8988T (cell line): ENCODE data around the gene GRIK3.
"Not testable (repeated sequence)": the region's sequence is repeated elsewhere in the genome, so short reads cannot be mapped to it uniquely, and the experiment has no call there.

Experiments used
- DNase-seq: peaks from one replicate; pipeline ENCODE4 v3.0.0; 2011

GRIK3 gene

DNA sequence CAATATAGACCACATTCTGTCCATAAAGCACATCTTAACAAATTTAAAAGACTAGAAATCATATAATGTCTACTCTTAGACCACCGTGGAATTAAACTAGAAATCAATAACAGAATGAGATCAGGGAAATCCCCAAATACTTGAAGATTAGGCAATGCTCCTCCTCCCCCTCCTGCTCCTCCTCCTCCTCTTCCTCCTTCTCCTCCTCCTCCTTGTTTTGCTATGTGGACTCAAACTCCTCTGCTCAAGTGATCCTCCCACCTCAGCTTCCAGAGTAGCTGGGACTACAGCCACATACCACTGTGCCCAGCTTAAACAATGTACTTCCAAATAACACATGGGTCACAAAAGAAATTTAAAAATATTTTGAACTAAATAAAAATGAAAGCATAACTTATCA is 134.2 kb downstream of the GRIK3 start:
- DNase-seq: no peak

DNA sequence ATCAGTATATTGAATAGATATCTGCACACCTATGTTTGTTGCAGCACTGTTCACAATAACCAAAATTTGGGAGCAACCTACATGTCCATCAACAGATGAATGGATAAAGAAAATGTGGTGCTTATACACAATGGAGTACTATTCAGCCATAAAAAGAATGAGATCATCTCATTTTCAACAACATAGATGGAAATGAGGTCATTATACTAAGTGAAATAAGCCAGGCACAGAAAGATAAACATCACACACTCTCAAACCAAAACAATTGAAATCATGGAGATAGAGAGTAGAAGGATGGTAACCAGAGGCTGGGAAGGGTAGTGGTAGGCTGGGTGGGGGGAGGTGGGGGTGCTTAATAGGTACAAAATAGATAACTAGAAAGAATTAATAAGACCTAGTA is 136.5 kb downstream of the GRIK3 start:
- DNase-seq: not testable (repeated sequence)

DNA sequence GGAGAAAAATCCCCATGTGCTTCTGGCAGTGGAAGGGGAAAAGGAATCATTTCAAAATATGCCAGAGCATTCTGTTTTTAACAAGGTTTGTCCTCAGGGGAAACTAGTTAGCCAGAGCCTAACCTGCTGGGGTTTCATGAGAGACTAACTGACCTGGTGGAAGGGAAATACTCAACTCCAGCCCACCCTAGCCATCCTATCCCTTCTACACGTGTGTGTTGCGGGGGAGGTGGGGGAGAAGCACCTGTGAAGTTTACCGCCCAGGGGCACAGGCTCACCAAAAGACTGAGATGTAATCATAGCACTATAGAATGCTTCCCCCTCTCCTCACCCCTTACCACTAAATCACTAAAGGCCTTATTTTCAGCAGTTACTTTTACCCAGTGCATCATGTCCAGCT is 139.5 kb downstream of the GRIK3 start:
- DNase-seq: no peak

DNA sequence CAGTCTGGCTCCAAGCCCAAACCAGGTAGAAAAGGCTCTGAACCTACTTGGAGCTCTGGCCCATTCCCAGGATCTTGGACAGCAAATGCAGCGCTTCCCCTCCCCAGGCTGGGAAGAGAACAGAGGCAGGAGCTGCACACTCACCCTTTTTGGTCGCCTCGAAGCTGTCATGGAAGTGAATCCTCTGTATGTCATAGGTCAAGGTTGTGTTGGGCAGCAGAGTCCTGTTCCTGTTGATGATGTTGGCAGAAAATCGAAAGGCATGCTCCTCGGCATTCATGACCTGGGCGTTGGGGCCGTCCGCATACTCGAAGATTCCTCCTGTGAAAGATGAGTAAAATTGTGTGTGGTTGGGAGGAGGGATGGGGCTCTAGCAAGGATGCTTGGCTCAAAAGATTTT is 143.5 kb downstream of the GRIK3 start:
- DNase-seq: no peak

DNA sequence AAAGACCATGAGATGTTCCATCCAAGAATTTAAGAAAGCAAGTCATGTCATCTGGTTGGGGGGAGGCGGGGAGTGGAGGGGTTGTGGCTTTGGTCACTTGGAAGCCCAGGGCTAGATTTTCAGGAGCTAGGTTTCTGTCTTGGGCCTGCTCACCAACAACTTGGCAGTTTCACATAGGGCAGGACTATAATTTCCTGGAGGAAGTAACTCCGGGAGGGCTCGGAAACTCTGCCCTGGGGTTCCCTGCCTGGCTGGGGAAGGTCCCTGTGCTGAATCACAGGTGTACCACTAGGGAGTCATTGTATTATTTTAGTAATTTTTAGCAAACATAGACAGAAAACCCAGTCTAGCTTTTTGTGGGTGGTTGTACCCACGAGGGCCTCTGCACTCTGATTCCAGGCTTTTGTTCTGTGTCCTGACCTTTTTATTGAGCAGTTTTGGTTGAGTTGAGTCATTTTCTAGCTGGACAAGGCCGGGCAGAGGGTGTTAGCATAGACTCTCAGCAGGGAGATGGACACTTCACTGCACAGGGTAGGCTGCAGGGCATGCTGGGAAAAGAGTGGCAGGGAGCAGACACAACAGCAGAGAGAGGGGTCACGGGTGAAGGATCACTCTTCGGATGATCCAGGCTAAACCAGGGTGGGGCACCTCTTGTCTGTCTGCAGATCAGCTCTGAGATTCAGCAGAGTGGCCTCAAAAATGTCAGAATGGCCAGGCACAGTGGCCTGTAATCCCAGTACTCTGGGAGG is 144.7 kb downstream of the GRIK3 start:
- DNase-seq: no peak

DNA sequence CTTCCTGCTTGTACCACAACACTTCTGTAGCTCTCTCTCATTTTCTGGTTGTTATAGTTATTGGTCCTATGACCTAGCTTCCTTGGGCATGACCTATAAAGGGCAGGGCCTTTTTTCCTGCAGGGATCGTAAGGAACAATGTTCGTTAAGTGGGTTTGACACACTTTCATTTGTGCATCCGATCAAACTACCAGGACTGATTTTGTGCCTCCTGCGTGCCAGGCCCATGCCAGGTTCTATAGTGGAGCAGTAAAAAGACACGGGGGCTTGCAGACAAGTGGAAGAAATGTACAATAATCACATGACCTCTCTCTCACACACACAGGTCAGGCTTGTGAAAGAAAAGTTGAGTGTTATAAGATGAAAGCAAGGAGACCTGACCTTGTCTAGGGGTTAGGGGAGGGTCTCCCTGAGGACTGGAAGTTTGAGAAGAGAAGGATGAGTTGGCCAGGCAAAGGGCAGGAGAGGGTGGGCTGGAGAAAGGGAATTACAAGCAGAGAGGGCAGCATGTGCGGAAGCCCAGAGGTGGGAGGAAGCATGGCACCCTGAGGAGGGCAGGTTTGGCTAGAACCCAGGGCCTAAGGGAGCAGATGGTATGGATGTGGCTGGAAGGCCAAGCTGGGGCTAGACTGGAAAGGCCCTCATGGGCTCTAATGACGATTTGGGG is 145.4 kb downstream of the GRIK3 start:
- no peak for DNase-seq

DNA sequence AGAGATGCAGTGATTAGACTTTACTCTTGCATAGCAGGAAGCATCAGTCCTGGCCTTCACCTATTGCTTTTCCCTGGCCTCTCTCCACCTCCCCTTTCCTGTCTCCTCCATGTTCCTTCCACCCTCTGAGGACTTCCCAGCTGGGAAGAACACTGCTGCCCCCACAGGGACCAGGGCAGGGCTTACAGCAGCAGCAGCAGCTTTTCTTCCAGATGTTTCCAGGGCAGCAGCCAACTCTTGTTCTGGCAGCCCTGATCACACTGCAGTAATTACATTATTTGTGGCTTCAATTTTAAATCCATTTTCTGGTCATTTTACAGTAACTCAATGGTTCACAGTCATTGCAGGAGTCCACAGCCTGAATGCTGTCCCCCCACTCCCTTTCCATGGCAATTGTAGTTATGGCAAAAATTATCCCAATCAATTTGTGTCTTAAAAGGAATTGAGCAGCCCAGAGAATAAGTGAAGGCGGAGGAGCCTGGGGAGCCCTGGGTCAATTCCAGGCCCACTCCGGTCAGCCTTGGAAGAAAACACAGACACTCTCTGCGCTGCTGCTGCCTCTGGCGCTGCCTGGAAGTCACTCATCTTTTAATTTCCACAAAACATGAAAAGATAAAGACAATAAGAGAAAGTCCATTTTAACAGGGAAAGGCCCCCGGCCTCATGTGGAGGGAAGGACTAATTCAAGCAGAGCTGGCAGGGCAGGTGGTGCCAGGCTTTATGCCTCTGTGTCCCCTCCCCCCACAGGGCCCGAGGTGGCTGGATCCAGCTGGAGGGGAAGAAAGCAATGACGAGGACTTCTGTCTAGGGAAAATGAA is 148.6 kb downstream of the GRIK3 start:
- no peak for DNase-seq

DNA sequence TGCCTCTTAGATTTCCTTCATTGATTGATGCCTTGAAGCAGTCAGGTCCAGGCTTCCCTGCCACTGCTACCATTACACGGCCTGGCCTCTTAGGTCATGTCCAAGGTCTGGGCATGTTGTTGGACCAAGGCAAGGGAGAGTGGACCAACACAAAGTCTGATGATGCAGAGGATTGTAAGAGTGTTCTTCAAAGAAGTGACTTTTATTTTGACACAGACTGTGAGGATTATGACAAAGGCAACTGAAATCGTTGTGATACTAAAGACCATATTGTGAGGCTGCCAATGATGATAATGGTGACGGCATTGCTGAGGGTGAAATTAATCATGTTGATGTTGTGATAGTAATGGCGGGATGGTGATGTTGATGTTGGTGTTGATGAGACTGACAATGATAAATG is 149.5 kb downstream of the GRIK3 start:
- DNase-seq: no peak

DNA sequence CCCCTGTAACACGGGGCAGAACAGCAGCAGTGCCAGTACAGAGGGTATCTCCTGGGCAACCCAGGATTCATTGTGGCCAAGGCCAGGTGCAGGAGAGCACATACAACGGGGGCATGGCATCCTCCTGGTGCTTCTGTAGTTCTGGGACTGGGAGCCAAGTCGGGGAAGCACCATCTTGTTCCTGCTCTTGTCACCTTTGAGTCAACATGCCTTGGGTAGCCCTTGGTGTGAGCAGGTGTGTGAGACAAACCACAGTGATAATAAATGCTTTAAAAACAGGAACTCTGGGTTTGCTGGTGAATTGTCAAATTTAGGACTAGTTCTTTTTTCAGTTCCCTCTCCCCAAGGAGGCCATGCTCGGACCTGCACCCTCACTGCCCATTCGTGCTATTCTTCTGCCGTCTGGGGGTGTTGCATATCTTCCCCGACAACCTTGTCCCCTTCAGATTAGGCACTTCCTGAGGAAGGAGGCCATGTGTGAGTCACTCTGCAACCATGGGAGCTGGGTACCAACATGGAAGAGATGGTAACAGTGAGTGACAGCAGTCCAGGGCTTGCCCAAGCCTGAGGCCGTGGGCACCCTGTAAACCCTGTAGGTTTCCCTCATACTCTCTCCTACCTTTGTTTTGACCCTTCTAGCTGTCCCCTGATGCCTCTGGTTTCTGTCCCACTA is 150.2 kb downstream of the GRIK3 start:
- DNase-seq: no peak

DNA sequence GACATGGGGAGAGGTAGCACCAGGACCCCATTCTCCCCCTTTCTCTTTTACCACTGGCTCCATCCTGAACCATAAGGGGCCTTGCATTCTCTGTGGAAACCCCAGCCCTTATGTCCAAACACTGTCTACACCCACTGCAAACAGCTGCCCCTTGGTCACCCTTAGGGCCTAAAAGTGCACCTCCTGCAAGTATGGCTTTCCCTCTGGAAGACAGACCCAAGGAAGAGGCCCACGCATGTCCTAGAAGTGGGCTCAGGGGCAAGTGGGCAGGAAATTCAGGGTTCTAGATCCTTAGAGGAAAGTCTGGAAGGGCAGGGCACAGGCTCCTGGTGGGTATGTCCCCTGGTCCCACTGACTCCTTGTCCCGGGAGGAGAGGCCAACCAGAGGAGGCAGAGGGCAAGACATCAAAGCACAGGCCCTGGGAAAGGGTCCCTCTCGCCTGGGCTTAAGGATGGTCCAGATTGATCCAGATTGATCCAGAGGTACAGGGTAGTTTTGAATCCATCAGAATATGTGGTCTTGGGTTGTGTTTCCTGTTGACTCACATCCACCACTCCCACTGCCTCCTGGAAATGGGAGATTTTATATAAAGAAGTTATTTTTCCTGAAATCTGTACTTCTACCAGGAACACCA is 150.9 kb downstream of the GRIK3 start:
- no peak for DNase-seq

DNA sequence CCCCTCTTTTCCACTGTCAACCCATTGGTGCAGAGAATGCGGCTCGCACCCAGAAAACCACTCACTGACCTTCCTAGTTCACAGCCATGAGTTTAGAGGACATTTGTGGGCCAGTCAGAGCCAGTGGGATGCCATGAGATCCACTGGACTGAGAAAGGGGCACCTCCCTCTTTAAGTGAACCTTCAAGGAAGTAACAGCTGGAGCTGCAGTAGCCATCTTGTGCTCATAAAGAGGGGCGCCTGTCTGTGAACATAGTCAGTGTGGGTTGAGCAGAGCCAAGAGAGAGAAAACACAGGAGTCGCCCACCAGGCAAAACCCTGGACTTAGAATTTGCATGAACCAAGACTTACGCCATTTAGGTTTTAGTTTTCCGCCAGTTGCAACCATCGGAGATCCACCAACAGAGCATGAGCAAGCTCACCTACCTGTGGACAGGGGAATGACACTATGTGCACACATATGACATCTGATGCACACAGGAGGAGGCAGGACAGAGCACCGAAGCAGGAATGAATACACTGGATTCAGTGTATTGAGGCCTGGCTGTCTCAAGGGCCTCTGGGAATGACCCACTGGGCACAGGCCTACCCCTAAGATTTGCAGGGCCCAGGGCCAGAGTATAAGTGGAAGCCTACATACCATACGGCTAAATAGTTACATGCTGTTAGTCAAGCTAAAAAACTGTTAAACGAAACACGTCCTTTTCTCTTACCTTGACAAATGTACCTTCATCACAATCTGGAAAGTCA is 151.6 kb downstream of the GRIK3 start:
- DNase-seq: no peak

DNA sequence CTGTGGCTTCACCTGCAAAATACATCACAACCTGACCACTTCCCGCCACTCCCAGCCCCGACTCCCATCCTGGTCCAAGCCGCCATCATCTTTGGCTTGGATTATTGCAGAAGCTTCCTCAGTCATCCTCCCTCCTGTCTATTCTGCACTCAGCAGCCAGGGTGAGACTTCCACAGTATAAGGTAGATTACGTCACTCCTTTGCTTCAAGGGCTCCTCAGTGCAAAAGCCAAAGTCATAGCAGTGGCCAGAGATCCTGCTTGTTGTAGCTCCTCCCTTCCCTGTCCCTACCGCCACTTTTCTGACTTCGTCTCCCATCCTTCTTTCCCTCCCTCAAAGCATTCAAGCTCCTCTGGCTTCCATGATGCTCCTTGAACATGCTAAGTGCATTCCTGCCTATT is 152.8 kb downstream of the GRIK3 start:
- DNase-seq: no peak

DNA sequence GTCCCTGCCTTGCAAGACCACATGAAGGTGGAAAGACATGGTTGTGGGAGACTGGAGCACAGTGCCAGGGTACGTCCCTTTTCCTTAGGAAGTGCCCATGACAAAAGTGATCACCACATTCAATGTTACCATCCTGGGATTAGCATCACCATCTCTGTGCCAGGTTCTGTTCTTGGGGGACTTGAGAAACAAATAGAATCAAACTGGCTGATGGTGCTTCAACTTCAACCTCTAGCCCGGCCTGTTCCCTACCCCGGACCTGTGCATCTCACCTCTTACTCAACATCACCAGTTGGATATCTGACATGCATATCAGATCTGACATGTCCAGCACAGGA is 153.3 kb downstream of the GRIK3 start:
- DNase-seq: no peak

DNA sequence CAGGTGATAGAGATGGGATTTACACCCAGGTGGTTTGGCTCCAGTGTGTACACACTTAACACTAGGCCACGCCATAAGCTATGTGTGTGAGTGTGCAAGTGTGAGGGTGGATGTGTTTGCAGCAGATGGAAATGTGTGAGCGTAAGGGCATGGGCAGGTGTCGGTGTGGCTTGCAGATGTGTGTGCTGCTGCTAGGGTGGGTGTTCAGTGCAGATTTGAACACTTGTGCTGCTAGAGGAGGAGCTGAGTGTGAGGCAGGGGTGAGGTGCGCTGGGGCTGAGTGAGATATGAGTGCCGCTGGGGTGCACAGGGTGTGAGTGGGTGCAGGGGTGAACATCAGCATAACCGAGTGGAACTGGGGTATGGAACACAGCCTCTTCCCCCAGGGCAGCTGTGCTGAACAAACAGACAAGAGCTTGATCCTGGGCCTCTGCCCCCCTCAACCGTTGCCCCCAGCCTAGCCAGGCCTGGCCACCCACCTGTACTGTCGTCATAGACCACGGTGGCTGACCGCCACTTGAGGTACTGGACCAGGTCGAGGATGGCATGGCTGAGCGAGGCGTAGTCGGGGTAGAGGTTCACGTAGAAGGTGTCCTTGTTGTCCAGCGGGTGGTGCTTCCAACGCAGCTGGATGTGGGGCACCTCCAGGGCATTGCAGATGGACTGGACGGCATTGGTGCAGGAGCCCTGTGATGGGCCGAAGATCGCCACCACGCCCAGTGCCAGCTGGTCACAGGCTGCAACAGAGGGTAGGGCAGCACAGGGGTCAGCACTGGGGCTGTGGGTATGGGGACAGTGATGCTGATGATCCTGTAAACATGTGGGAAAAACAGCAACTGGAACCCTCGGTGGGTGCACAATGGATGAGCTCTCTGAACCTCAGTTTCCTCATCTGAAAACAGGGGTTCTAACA is 153.9 kb downstream of the GRIK3 start:
- no peak for DNase-seq

DNA sequence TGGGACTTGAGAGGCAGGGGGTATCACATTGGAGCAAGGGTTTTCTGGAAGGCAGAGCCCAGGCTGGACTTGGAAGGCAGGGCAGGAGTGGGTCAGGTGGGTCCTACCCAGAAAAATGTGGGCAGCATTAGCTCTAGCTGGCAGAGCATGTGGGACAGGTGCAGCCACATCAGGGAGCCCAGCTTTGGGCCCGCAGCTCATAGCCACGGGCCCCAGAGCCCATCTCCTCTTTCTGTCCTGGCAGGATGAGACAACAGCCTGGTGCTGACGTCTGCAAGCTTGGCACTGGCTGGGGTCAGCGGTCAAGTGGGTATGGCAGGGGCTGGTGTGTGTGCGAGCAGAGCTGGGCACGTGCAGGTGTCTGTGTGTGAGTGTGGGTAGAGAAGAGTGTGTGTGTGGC is 154.7 kb downstream of the GRIK3 start:
- DNase-seq: no peak

DNA sequence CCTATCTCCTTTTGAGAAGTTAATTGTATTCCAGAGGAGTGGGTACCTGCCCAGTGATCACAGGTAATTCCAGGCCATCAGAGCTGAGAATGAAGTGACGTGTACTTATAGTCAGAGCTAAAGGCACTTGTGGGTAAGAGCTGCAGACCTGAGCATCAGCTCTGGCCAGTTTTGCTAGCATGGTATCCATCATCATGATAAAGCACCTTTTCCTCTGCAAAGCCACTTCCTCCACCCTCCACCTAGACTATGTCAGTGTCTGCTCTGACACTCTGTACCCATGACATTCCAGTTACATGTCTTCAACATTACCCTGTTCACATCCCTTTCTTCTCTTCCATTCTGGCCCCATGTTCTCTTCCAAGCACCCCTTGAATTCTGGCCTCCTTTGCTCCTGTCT is 157.3 kb downstream of the GRIK3 start:
- no peak for DNase-seq

DNA sequence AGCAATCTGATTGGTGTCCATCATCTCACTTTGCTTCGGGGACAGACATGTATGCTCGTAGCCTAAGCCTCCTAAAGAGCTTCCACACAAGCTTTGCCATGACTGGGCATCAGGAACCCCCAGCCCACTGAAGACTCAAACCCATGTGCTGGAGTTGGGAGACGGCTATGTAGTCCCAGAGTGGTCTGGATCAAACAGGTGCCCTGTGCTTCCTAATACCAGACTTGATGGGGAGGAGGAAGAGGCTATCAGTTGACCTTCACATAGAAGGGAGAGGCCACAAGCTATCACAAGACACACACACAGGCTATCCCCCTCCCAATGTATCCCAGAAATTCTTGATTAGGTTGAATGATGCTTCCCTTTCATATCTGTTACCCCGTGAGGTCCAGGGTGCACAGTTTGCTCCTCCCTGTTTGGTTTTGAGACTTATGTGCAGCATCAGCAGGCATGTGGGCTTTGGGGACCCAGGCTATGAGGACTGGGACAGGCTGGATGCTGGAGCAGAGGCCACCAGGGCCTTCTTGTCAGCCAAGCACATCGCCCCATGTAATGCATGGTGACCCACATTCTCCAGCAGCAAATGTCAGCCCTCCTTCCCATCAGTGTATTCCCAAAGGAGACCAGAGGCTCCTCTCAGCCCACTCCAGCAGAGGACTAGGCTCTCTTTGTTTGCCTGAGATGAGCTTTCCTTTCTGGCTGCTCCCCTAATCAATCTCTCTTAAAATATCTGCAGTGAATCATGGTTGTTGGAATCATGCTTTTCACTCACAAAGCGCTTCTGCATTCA is 159.8 kb downstream of the GRIK3 start:
- no peak for DNase-seq

DNA sequence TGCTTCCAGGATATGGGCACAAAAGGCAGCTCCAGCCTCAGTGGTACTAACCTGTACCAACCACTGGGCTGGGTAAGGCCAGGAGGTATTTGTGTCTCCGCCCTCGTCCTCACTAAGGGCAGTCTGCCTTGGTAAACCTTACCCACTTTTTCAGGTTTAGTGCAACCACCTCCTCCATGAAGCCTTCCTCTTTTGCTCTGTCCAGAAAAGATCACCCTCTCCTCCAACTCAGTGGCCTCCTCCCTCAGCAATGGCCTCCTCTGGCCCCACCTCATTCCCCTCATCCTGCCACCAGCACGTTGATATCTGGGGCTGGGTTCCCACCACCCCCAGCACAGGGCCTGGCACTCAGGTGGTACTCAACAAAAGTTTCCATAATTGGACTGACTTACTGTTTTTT is 161.5 kb downstream of the GRIK3 start:
- no peak for DNase-seq

DNA sequence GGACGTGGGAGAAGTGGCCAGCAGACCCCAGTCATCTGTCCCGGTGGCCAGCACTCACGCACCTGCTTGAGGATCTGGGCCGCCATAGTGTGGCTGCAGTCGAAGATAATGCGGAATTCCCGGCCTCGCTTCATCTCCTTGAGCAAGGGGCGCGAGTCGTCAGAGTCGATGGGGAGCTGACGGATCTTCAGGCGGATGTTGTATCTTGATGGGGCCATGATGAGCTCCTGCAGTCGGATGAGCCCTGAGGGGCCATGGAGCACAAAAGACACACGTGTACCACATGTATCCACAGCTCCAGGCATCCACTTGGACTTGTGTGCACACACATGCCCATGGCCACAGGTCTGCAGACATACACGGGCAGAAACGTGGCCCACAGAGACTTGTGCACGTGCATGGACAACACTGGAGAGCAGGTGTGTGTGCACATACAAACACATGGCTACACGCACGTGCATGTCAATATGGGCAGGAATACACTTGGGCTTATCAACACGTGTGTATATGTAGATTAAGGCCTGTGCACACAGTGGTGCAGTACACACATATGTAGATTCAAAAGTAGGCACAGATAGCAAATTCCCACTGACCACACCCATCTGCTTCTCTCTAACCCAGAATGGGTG is 162.1 kb downstream of the GRIK3 start:
- no peak for DNase-seq
